SH-SY5Y (cell line): ENCODE results near the gene EFNB1.

Experiments used
- GATA2 ChIP-seq: IDR thresholded peaks from 2 replicates; pipeline ENCODE4 v1.6.1; 2011; ENCODE audit warnings: mild to moderate bottlenecking, low read depth, low read length
- GATA3 ChIP-seq: IDR thresholded peaks from 2 replicates; pipeline ENCODE4 v1.6.1; 2011; ENCODE audit warnings: low read depth, mild to moderate bottlenecking, low read length, moderate library complexity

DNA sequence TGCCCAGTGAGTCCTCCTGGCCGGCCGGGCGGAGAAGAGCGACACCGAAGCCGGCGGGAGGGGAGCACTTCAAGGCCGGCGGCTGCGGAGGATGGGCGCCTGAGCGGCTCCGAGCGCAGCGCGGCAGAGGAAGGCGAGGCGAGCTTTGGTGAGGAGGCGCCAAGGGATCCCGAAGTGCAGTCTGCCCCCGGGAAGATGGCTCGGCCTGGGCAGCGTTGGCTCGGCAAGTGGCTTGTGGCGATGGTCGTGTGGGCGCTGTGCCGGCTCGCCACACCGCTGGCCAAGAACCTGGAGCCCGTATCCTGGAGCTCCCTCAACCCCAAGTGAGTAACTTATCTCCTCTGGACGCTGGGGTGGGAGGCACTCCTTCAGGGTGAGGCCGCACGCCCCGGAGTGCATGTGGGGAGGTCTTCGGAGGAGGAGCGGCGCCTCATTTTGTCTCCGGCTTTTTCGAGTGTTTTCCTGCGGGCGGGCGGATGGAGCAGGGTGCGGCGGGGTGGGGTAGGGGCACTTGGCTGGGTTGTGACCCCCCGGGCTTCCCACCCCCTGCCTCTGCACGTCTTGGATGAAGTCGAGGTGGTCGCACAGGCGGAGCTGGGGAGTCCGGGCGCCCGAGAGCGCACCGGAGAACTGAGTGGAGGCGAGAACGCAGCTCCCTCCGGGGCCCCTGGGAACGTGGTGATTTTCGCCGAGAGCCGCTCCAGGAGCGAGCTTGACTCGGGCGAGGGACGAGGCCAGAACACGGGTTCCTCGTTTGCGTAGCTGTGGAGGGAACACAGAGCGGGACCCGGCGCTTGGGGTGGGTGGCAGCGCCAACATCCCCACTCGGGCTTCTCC is 979 bp downstream of the EFNB1 start:
- no peak for TF ChIP-seq GATA3
- no peak for TF ChIP-seq GATA2
